GM18909 (cell line): ENCODE results near the gene ITPKC.

Experiments used
- ATAC-seq: cut with Tn5 transposase; IDR thresholded peaks from one replicate; pipeline ENCODE4 v1.9.1; 2021; ENCODE audit warnings: mild to moderate bottlenecking; ENCODE audit not compliant: unreplicated experiment, poor library complexity

ITPKC gene

GRCh38 chr19:40737102-40737644 lies 20.3 kb downstream of the ITPKC start:
- no peak for ATAC-seq

- ATAC-seq = no peak
These were observed 22.3 kb downstream of the ITPKC start for GRCh38 chr19:40739030-40739839.

- ATAC-seq = no peak
These were observed 23.2 kb downstream of the ITPKC start for GRCh38 chr19:40739871-40740703.

- no peak for ATAC-seq
These were observed 23.8 kb downstream of the ITPKC start for GRCh38 chr19:40740747-40741146.

GRCh38 chr19:40741527-40742390 lies 24.8 kb downstream of the ITPKC start:
- ATAC-seq = no peak

- no peak for ATAC-seq
These were observed 25.6 kb downstream of the ITPKC start for GRCh38 chr19:40742477-40742876.

- ATAC-seq = no peak
These were observed 26.0 kb downstream of the ITPKC start for GRCh38 chr19:40742886-40743285.

GRCh38 chr19:40743926-40744325 lies 27.0 kb downstream of the ITPKC start:
- no peak for ATAC-seq

- no peak for ATAC-seq
These were observed 27.9 kb downstream of the ITPKC start for GRCh38 chr19:40744554-40745401.

GRCh38 chr19:40745402-40745780 lies 28.5 kb downstream of the ITPKC start:
- no peak for ATAC-seq

- no peak for ATAC-seq
These were observed 30.6 kb downstream of the ITPKC start for GRCh38 chr19:40747536-40747935.

GRCh38 chr19:40750058-40750873 lies 33.4 kb downstream of the ITPKC start, which contains the start of gene ACTMAP:
Gene ACTMAP, minus strand, starts transcription at chr19:40750477. Its CDS starts 674 bp downstream, at chr19:40749803.
- peak; percentile 86 for ATAC-seq

- peak; percentile 50 for ATAC-seq
These were observed 34.1 kb downstream of the ITPKC start, which contains the start of gene SNRPA for GRCh38 chr19:40750874-40751537. Gene SNRPA, plus strand, starts transcription at chr19:40751203. Its CDS starts 206 bp downstream, at chr19:40751409.

- no peak for ATAC-seq
These were observed 35.4 kb downstream of the ITPKC start for GRCh38 chr19:40752257-40752781.

GRCh38 chr19:40754611-40755247 lies 37.8 kb downstream of the ITPKC start:
- no peak for ATAC-seq

- no peak for ATAC-seq
These were observed 38.3 kb downstream of the ITPKC start for GRCh38 chr19:40755248-40755624.

- ATAC-seq = no peak
These were observed 38.9 kb downstream of the ITPKC start for GRCh38 chr19:40755791-40756190.
